SU-DHL-6 (cell line): ENCODE results near the gene DMD.

ENCODE experiments used
- H2AFZ ChIP-seq: fragments of 200-600 bp; sonication (generic); 2 replicates; pipeline ENCODE4 v1.6.1; 2014; ENCODE audit warnings: low read depth, mild to moderate bottlenecking, moderate library complexity, mixed read lengths, antibody characterized with exemption, low read length; ENCODE audit not compliant: severe bottlenecking
- H3F3A ChIP-seq: fragments of 200-600 bp; shearing (Covaris generic); 2 replicates; pipeline ENCODE4 v1.6.0; 2016; ENCODE audit warnings: antibody characterized with exemption, mild to moderate bottlenecking; ENCODE audit not compliant: insufficient read depth
- H3K27ac ChIP-seq: fragments of 200-600 bp; sonication (generic); 2 replicates; pipeline ENCODE4 v1.5.1; 2016; ENCODE audit warnings: low read depth, mild to moderate bottlenecking, low read length, moderate library complexity, mixed read lengths
- H3K27me3 ChIP-seq: fragments of 200-600 bp; sonication (generic), shearing (Covaris generic); 2 replicates; pipeline ENCODE4 v1.6.0; 2014; ENCODE audit warnings: mild to moderate bottlenecking, low read length
- H3K36me3 ChIP-seq: fragments of 200-600 bp; sonication (generic); 2 replicates; pipeline ENCODE4 v1.6.1; 2014; ENCODE audit warnings: mild to moderate bottlenecking, low read length, mixed read lengths
- H3K4me2 ChIP-seq: fragments of 300-600, 200-600 bp; shearing (Covaris generic), sonication (generic); 2 replicates; pipeline ENCODE4 v1.6.0; 2014; ENCODE audit warnings: low read length, low read depth, mild to moderate bottlenecking; ENCODE audit not compliant: poor library complexity, severe bottlenecking
- H3K4me3 ChIP-seq: fragments of 200-600 bp; sonication (generic); 2 replicates; pipeline ENCODE4 v1.5.1; 2014; ENCODE audit warnings: antibody characterized with exemption, low read length, mild to moderate bottlenecking, mixed read lengths; ENCODE audit not compliant: insufficient read depth, poor library complexity, severe bottlenecking
- H3K79me2 ChIP-seq: fragments of 200-600 bp; sonication (generic); 2 replicates; pipeline ENCODE4 v1.6.1; 2014; ENCODE audit warnings: mild to moderate bottlenecking, low read length, moderate library complexity; ENCODE audit not compliant: insufficient read depth
- H3K9ac ChIP-seq: fragments of 200-600 bp; sonication (generic); 2 replicates; pipeline ENCODE4 v1.7.0; 2014; ENCODE audit warnings: mild to moderate bottlenecking, low read length
- H3K9me2 ChIP-seq: fragments of 200-600 bp; sonication (generic); replicated peaks from 2 replicates; pipeline ENCODE4 v1.6.1; 2014; ENCODE audit warnings: low read length; ENCODE audit not compliant: insufficient read depth
- H3K9me3 ChIP-seq: fragments of 200-600 bp; sonication (generic); 2 replicates; pipeline ENCODE4 v1.6.1; 2014; ENCODE audit warnings: low read length, mixed read lengths; ENCODE audit not compliant: insufficient read depth
- H4K20me1 ChIP-seq: fragments of 200-600 bp; sonication (generic); 2 replicates; pipeline ENCODE4 v1.6.1; 2014; ENCODE audit warnings: low read depth, mild to moderate bottlenecking, antibody characterized with exemption, low read length, moderate library complexity, mixed read lengths
- EZH2phosphoT487 ChIP-seq: fragments of 200-600 bp; sonication (generic), shearing (Covaris generic); conservative IDR thresholded peaks from 2 replicates; pipeline ENCODE4 v1.6.1; 2018; ENCODE audit warnings: mild to moderate bottlenecking, antibody characterized with exemption, low read length, moderate library complexity, mixed read lengths
- TF ChIP-seq, protein P1 (sequence below): fragments of 200-600 bp; sonication (generic); IDR thresholded peaks from one replicate; pipeline ENCODE4 v1.5.1; 2017; ENCODE audit warnings: antibody characterized with exemption, mild to moderate bottlenecking, low read length, moderate library complexity; ENCODE audit not compliant: insufficient read depth, poor library complexity, severe bottlenecking

DMD gene

DNA sequence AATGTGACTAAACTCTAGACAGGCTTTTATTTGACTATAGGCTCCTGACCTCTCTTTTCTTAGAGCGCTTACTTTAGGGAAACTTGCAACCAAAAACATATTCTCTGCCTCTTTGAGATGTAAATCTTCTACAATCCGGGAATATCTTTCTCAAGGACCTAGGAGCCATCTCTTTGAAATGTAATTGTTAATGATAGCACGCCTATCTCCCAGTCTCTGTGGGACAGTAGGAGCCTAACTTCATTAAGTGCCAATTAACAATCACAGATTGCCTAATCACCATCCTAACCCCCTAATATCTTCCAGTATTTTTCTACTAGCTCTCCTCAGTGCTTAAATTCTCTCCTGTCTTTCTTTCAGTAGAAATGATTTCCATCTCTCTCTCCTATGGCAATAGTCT is 628.6 kb downstream of the DMD start:
- H3K9me2 ChIP-seq = no peaks in the 10 kb centered on the region
- H3K27ac ChIP-seq = no peak overlapping the region
- H3K36me3 ChIP-seq = no peaks in the 10 kb centered on the region
- no peaks in the 10 kb centered on the region for H3K9me3 ChIP-seq
- no peaks in the 10 kb centered on the region for H3F3A ChIP-seq
- no peak overlapping the region for H3K4me3 ChIP-seq
- no peak overlapping the region for H3K9ac ChIP-seq
- no peaks in the 10 kb centered on the region for H3K79me2 ChIP-seq
- H3K27me3 ChIP-seq = no peaks in the 10 kb centered on the region
- TF ChIP-seq EZH2phosphoT487 = no peak
- TF ChIP-seq, protein P1, sequence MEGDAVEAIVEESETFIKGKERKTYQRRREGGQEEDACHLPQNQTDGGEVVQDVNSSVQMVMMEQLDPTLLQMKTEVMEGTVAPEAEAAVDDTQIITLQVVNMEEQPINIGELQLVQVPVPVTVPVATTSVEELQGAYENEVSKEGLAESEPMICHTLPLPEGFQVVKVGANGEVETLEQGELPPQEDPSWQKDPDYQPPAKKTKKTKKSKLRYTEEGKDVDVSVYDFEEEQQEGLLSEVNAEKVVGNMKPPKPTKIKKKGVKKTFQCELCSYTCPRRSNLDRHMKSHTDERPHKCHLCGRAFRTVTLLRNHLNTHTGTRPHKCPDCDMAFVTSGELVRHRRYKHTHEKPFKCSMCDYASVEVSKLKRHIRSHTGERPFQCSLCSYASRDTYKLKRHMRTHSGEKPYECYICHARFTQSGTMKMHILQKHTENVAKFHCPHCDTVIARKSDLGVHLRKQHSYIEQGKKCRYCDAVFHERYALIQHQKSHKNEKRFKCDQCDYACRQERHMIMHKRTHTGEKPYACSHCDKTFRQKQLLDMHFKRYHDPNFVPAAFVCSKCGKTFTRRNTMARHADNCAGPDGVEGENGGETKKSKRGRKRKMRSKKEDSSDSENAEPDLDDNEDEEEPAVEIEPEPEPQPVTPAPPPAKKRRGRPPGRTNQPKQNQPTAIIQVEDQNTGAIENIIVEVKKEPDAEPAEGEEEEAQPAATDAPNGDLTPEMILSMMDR = no peak
- H3K4me2 ChIP-seq = no peak overlapping the region
- no peaks in the 10 kb centered on the region for H4K20me1 ChIP-seq
- H2AFZ ChIP-seq = no peak overlapping the region

DNA sequence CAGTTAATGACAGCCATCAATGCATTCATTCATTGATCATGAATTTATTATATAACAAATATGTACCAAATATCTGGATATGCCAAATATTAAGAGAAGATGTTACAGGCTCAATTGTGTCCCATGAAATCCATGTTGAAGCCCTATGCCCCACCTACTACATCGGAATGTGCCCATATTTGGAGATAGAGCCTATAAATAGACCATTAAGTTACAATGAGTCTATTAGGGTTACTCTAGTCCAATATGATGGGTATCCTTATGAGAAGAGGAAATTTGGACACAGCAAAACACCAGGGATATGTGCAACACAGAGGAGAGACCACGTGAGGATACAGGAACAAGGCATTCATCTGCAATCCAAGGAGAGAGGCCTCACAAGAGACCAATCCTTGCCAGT is 634.5 kb downstream of the DMD start:
- Histone ChIP-seq H3K4me2 (no peak overlapping the region), H3K9me3 (no peaks in the 10 kb centered on the region), H3F3A (no peaks in the 10 kb centered on the region), H3K9me2 (no peaks in the 10 kb centered on the region), H4K20me1 (no peaks in the 10 kb centered on the region), H2AFZ (no peak overlapping the region), H3K36me3 (no peaks in the 10 kb centered on the region), H3K27me3 (no peaks in the 10 kb centered on the region), H3K9ac (no peak overlapping the region), H3K4me3 (no peak overlapping the region), H3K79me2 (no peaks in the 10 kb centered on the region), H3K27ac (no peak overlapping the region)
- no peak for TF ChIP-seq EZH2phosphoT487
- TF ChIP-seq, protein P1 = no peak

DNA sequence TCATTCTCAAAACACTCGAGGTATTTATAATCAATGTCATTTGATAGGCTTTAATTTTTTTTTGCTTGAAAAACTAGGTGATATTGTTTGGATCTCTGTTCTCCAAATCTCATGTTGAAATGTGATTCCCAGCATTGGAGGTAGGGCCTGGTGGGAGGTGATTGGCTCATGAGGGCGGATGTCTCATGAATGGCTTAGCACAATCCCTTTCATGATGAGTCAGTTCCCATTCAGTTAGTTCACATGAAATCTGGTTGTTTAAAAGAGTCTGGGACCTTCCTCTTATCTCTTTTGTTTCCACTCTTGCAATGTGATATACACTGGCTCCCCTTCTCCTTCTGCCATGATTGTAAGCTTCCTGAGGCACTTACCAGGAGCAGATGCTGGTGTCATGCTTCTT is 638.7 kb downstream of the DMD start:
- no peaks in the 10 kb centered on the region for H4K20me1 ChIP-seq
- no peaks in the 10 kb centered on the region for H3K36me3 ChIP-seq
- no peak for TF ChIP-seq EZH2phosphoT487
- TF ChIP-seq, protein P1 = no peak
- no peak overlapping the region for H3K4me2 ChIP-seq
- H3K9me3 ChIP-seq = no peaks in the 10 kb centered on the region
- no peaks in the 10 kb centered on the region for H3K79me2 ChIP-seq
- H2AFZ ChIP-seq = no peak overlapping the region
- no peaks in the 10 kb centered on the region for H3K27me3 ChIP-seq
- no peaks in the 10 kb centered on the region for H3F3A ChIP-seq
- H3K9ac ChIP-seq = no peak overlapping the region
- H3K4me3 ChIP-seq = no peak overlapping the region
- H3K27ac ChIP-seq = no peak overlapping the region
- H3K9me2 ChIP-seq = no peaks in the 10 kb centered on the region
